Measurements from ENCODE around the gene DSC2. TPM values are rescaled to one million over a fixed set of nuclear protein-coding genes. Genes with fewer than 3 reads are reported as not detected.

DSC2 gene
- total RNA-seq, 4 donors from 2014 or later: 0.26 to 17.9 (median 5.1) TPM

DNA sequence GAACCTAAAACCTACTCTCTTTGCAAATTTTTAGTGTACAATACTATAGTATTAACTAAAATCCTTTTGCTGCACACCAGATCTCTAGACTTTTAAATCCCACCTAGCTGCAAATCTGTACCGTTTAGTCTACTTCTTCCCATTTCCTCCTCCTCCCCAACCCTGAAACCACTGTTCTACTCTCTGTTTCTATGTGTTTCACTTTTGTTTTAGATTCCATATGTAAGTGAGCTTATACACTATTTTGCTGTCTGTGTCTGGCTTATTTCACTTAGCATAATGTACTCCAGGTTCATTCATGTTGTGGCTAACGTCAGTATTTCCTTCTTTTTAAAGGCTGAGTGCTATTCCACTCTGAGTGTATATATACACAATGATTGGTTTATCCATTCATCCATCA lies 18.4 kb upstream of the DSC2 start:
- no peak overlapping the region for H3K27ac ChIP-seq
- H3K27me3 ChIP-seq: no peaks in the 10 kb centered on the region
- H3K4me1 ChIP-seq: no peaks in the 10 kb centered on the region
- no peak overlapping the region for H3K4me3 ChIP-seq
- intact Hi-C loops (cut with DNase I; ENCODE audit: low total_unique reads): no loop called here
- no peaks in the 10 kb centered on the region for H3K36me3 ChIP-seq
- H3K9me3 ChIP-seq: no peaks in the 10 kb centered on the region
- no peak for TF ChIP-seq POLR2A (IDR thresholded peaks at IDR 0.05)
- TF ChIP-seq, protein P1, sequence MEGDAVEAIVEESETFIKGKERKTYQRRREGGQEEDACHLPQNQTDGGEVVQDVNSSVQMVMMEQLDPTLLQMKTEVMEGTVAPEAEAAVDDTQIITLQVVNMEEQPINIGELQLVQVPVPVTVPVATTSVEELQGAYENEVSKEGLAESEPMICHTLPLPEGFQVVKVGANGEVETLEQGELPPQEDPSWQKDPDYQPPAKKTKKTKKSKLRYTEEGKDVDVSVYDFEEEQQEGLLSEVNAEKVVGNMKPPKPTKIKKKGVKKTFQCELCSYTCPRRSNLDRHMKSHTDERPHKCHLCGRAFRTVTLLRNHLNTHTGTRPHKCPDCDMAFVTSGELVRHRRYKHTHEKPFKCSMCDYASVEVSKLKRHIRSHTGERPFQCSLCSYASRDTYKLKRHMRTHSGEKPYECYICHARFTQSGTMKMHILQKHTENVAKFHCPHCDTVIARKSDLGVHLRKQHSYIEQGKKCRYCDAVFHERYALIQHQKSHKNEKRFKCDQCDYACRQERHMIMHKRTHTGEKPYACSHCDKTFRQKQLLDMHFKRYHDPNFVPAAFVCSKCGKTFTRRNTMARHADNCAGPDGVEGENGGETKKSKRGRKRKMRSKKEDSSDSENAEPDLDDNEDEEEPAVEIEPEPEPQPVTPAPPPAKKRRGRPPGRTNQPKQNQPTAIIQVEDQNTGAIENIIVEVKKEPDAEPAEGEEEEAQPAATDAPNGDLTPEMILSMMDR (IDR thresholded peaks at IDR 0.05): no peak
- no peak for DNase-seq

DNA sequence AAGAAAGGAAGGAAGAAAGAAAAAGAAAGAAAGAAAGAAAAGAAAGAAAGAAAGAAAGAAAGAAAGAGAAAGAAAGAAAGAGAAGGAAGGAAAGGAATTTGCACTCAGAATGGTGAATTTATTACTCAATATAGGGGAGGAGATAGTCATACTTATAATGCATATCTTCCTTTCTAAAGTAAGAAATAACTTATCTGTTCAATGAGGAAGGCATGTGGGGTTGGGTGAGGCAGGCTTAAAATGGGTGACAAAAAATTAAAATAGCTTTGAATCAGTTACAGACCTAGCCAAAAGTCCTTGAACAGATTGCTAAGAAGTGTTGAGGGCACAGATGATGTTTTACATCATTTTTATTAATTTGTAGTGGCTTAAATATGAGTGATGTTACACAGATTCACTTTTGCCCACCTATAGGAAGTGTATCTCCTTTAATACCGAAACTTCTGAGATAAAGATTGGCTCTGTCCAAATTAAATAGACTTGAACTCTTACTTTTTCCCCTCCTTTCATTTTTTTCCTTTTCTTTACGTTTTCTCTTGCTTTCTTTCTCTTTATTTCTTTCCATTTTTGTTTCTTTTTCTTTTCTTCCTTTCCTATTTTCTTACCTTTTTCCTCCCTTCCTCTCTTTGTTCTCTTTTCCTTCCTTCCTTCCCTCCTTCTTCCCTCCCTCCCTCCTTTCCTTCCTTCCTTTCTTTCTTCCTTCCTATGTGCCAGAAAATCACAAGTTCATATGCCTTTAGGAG lies 14.8 kb upstream of the DSC2 start:
- H3K9me3 ChIP-seq: no peaks in the 10 kb centered on the region
- H3K4me3 ChIP-seq: no peak overlapping the region
- intact Hi-C loops (cut with DNase I; ENCODE audit: low total_unique reads): no loop called here
- no peak for DNase-seq
- no peak for TF ChIP-seq POLR2A (IDR thresholded peaks at IDR 0.05)
- TF ChIP-seq, protein P1 (IDR thresholded peaks at IDR 0.05): no peak
- no peaks in the 10 kb centered on the region for H3K36me3 ChIP-seq
- no peaks in the 10 kb centered on the region for H3K27me3 ChIP-seq
- no peak overlapping the region for H3K27ac ChIP-seq
- H3K4me1 ChIP-seq: no peaks in the 10 kb centered on the region

DNA sequence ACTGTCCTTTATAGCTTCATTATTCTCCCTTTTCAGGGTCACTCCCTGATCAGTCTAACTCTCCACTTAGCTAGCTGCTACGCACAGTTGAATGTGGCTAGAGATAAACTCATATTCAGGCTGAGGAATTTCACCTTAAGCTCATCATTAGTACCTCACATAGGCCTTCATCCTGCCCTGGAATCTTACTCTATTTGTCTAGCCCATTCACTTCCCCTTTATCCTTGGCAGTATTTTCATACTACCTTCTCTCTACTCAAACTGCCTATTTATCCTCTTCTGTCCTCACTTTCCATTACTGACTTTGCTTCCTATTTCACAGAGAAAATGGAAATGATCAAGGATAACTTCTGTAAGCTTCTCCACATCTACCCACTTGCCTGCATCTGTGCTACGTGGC lies 10.6 kb upstream of the DSC2 start:
- no peaks in the 10 kb centered on the region for H3K36me3 ChIP-seq
- H3K9me3 ChIP-seq: no peaks in the 10 kb centered on the region
- no peaks in the 10 kb centered on the region for H3K27me3 ChIP-seq
- no peak overlapping the region for H3K27ac ChIP-seq
- DNase-seq: no peak
- TF ChIP-seq POLR2A (IDR thresholded peaks at IDR 0.05): no peak
- TF ChIP-seq, protein P1 (IDR thresholded peaks at IDR 0.05): no peak
- intact Hi-C loops (cut with DNase I; ENCODE audit: low total_unique reads): no loop called here
- no peak overlapping the region for H3K4me3 ChIP-seq
- H3K4me1 ChIP-seq: no peaks in the 10 kb centered on the region

DNA sequence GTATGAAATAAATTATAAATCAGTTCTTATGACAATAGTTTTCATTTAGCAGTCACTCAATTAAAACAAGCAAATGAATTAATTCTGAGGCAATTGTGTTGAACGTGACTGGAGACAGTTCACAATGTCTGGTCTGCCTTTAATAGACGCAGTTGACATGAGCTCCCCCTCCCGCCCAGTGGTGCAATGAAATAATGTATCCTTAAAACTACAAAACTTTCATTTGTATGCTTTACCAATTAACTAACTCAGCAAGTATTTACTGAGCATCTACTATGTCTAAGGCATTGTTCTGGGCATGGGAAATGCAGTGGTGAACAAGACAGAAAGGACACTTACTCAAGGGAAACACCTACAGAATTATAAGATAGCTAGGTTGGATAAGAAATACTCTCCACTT lies 3.5 kb upstream of the DSC2 start:
- no peak overlapping the region for H3K27ac ChIP-seq
- H3K9me3 ChIP-seq: no peaks in the 10 kb centered on the region
- H3K36me3 ChIP-seq: no peaks in the 10 kb centered on the region
- no peak overlapping the region for H3K4me3 ChIP-seq
- no peak for DNase-seq
- intact Hi-C loops (cut with DNase I; ENCODE audit: low total_unique reads): no loop called here
- H3K4me1 ChIP-seq: peaks cover 0 to 4% of the 10 kb centered on the region in 2 donors
- H3K27me3 ChIP-seq: no peaks in the 10 kb centered on the region
- no peak for TF ChIP-seq POLR2A (IDR thresholded peaks at IDR 0.05)
- TF ChIP-seq, protein P1 (IDR thresholded peaks at IDR 0.05): no peak

DNA sequence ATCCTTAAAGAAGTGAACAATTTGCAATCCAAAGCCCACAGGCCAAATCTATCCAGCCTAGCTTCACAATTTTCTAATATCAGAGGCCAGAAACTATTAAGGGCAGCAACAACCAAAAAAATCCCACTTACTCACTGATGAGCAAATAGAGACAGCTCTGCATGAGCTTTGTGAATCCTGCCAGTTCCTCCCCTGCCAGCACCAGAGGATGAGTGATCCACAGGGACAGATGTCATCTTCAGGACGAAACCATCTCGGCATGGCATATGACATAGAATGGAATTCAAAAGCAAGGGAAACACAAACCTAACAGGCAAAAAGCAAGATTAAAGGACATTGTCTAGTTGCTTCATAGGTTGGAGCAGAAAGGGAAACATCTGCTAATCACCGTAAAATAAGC lies 2.2 kb upstream of the DSC2 start:
- peaks cover 0 to 4% of the 10 kb centered on the region in 2 donors for H3K4me1 ChIP-seq
- intact Hi-C loops (cut with DNase I; ENCODE audit: low total_unique reads): no loop called here
- no peaks in the 10 kb centered on the region for H3K27me3 ChIP-seq
- H3K36me3 ChIP-seq: no peaks in the 10 kb centered on the region
- TF ChIP-seq, protein P1 (IDR thresholded peaks at IDR 0.05): no peak
- no peak for TF ChIP-seq POLR2A (IDR thresholded peaks at IDR 0.05)
- no peak for DNase-seq
- no peaks in the 10 kb centered on the region for H3K9me3 ChIP-seq
- H3K27ac ChIP-seq: no peak overlapping the region
- no peak overlapping the region for H3K4me3 ChIP-seq

All from uterus (tissue), 4 donors.